ENCODE results near the gene AFF1.

- TF ChIP-seq, protein P1, sequence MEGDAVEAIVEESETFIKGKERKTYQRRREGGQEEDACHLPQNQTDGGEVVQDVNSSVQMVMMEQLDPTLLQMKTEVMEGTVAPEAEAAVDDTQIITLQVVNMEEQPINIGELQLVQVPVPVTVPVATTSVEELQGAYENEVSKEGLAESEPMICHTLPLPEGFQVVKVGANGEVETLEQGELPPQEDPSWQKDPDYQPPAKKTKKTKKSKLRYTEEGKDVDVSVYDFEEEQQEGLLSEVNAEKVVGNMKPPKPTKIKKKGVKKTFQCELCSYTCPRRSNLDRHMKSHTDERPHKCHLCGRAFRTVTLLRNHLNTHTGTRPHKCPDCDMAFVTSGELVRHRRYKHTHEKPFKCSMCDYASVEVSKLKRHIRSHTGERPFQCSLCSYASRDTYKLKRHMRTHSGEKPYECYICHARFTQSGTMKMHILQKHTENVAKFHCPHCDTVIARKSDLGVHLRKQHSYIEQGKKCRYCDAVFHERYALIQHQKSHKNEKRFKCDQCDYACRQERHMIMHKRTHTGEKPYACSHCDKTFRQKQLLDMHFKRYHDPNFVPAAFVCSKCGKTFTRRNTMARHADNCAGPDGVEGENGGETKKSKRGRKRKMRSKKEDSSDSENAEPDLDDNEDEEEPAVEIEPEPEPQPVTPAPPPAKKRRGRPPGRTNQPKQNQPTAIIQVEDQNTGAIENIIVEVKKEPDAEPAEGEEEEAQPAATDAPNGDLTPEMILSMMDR (IDR thresholded peaks at IDR 0.05; ENCODE audit: poor library complexity) = no peak
- TF ChIP-seq EZH2phosphoT487 (IDR thresholded peaks at IDR 0.05; ENCODE audit: low read depth, severe bottlenecking, unreplicated experiment) = no peak
Measured at GRCh38 chr4:87075876-87076275, 141.1 kb downstream of the AFF1 start.
